Nephron progenitor cell (in vitro differentiated cells): ENCODE results near the gene CD109.
A peak's percentile ranks its signal among the peaks of the same experiment; 100 is the strongest.
"Not testable (repeated sequence)": the region's sequence is repeated elsewhere in the genome, so short reads cannot be mapped to it uniquely, and the experiment has no call there.

Experiments
- DNase-seq: peaks from one replicate; pipeline ENCODE4 v3.0.0; 2021
- H3K27ac Mint-ChIP-seq: 2 replicates; pipeline ENCODE4 v1.8.0; 2021; ENCODE audit warnings: mild to moderate bottlenecking, moderate library complexity, mixed read lengths
- H3K27me3 Mint-ChIP-seq: 2 replicates; pipeline ENCODE4 v1.8.0; 2021; ENCODE audit warnings: mild to moderate bottlenecking, low read depth, mixed read lengths; ENCODE audit not compliant: poor library complexity
- H3K36me3 Mint-ChIP-seq: 2 replicates; pipeline ENCODE4 v1.8.0; 2021; ENCODE audit warnings: low read depth, mixed read lengths
- H3K4me1 Mint-ChIP-seq: 2 replicates; pipeline ENCODE4 v1.8.0; 2021; ENCODE audit warnings: mixed read lengths
- H3K4me3 Mint-ChIP-seq: 2 replicates; pipeline ENCODE4 v1.8.0; 2021; ENCODE audit warnings: mild to moderate bottlenecking, moderate library complexity, mixed read lengths
- H3K9me3 Mint-ChIP-seq: 2 replicates; pipeline ENCODE4 v1.8.0; 2021; ENCODE audit warnings: mild to moderate bottlenecking, moderate library complexity, mixed read lengths
- CTCF ChIP-seq: fragments of 200-600 bp; sonication (generic); IDR thresholded peaks from 2 replicates; pipeline ENCODE4 v1.5.0; 2021; ENCODE audit warnings: antibody characterized with exemption

CD109 gene

GRCh38 chr6:73680289-73680918 lies 15.6 kb upstream of the CD109 start:
- H3K4me1 Mint-ChIP-seq = no peaks in the 10 kb centered on the region
- H3K27ac Mint-ChIP-seq = no peak overlapping the region
- H3K9me3 Mint-ChIP-seq = peaks cover 21% of the 10 kb centered on the region
- no peaks in the 10 kb centered on the region for H3K36me3 Mint-ChIP-seq
- H3K27me3 Mint-ChIP-seq = peaks cover 9% of the 10 kb centered on the region
- DNase-seq = no peak
- no peak for TF ChIP-seq CTCF
- no peak overlapping the region for H3K4me3 Mint-ChIP-seq

GRCh38 chr6:73683574-73683973 lies 12.4 kb upstream of the CD109 start:
- not testable (repeated sequence) for H3K36me3 Mint-ChIP-seq, H3K27ac Mint-ChIP-seq, H3K4me1 Mint-ChIP-seq, DNase-seq, H3K4me3 Mint-ChIP-seq
- Mint-ChIP-seq H3K27me3 (peaks cover 21% of the 10 kb centered on the region), H3K9me3 (peaks cover 21% of the 10 kb centered on the region)

GRCh38 chr6:73688351-73688750 lies 7.7 kb upstream of the CD109 start:
- H3K27me3 Mint-ChIP-seq = peaks cover 20% of the 10 kb centered on the region
- no peaks in the 10 kb centered on the region for H3K36me3 Mint-ChIP-seq
- no peak overlapping the region for H3K27ac Mint-ChIP-seq
- H3K9me3 Mint-ChIP-seq = peaks cover 12% of the 10 kb centered on the region
- H3K4me3 Mint-ChIP-seq = no peak overlapping the region
- H3K4me1 Mint-ChIP-seq = no peaks in the 10 kb centered on the region
- no peak for DNase-seq
- no peak for TF ChIP-seq CTCF

GRCh38 chr6:73690056-73690455 lies 5.9 kb upstream of the CD109 start:
- no peak for TF ChIP-seq CTCF
- Mint-ChIP-seq H3K27me3 (peaks cover 25% of the 10 kb centered on the region), H3K36me3 (no peaks in the 10 kb centered on the region), H3K4me3 (no peak overlapping the region), H3K9me3 (peaks cover 7% of the 10 kb centered on the region), H3K4me1 (peaks cover 6% of the 10 kb centered on the region), H3K27ac (no peak overlapping the region)
- DNase-seq = no peak

GRCh38 chr6:73691512-73691911 lies 4.5 kb upstream of the CD109 start:
- Mint-ChIP-seq H3K27ac (no peak overlapping the region), H3K27me3 (peaks cover 27% of the 10 kb centered on the region), H3K9me3 (peaks cover 7% of the 10 kb centered on the region), H3K4me1 (peaks cover 17% of the 10 kb centered on the region), H3K4me3 (no peak overlapping the region), H3K36me3 (no peaks in the 10 kb centered on the region)
- TF ChIP-seq CTCF = no peak
- DNase-seq = no peak

- H3K27ac Mint-ChIP-seq = no peak overlapping the region
- peaks cover 25% of the 10 kb centered on the region for H3K4me1 Mint-ChIP-seq
- TF ChIP-seq CTCF = no peak
- peaks cover 34% of the 10 kb centered on the region for H3K27me3 Mint-ChIP-seq
- no peaks in the 10 kb centered on the region for H3K36me3 Mint-ChIP-seq
- peak overlapping the region; percentile 84 for H3K4me3 Mint-ChIP-seq
- H3K9me3 Mint-ChIP-seq = peaks cover 7% of the 10 kb centered on the region
- DNase-seq = no peak
Measured at GRCh38 chr6:73694711-73695411, 1.1 kb upstream of the CD109 start.
